Measurements from ENCODE around the gene PARP8. TPM values are rescaled to one million over a fixed set of nuclear protein-coding genes. Genes with fewer than 3 reads are reported as not detected.

The PARP8 gene, protein sequence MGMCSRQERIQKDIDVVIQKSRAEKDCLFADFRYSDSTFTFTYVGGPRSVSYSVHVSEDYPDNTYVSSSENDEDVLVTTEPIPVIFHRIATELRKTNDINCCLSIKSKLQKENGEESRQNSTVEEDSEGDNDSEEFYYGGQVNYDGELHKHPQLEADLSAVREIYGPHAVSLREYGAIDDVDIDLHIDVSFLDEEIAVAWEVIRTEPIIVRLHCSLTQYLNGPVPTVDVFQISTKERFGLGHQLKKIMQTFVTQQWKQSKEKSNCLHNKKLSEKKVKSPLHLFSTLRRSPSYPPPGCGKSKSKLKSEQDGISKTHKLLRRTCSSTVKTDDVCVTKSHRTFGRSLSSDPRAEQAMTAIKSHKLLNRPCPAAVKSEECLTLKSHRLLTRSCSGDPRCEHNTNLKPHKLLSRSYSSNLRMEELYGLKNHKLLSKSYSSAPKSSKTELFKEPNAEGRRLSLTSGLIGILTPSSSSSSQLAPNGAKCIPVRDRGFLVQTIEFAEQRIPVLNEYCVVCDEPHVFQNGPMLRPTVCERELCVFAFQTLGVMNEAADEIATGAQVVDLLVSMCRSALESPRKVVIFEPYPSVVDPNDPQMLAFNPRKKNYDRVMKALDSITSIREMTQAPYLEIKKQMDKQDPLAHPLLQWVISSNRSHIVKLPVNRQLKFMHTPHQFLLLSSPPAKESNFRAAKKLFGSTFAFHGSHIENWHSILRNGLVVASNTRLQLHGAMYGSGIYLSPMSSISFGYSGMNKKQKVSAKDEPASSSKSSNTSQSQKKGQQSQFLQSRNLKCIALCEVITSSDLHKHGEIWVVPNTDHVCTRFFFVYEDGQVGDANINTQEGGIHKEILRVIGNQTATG
- total RNA-seq: 0.19 and 0.65 TPM in 2 replicates

DNA sequence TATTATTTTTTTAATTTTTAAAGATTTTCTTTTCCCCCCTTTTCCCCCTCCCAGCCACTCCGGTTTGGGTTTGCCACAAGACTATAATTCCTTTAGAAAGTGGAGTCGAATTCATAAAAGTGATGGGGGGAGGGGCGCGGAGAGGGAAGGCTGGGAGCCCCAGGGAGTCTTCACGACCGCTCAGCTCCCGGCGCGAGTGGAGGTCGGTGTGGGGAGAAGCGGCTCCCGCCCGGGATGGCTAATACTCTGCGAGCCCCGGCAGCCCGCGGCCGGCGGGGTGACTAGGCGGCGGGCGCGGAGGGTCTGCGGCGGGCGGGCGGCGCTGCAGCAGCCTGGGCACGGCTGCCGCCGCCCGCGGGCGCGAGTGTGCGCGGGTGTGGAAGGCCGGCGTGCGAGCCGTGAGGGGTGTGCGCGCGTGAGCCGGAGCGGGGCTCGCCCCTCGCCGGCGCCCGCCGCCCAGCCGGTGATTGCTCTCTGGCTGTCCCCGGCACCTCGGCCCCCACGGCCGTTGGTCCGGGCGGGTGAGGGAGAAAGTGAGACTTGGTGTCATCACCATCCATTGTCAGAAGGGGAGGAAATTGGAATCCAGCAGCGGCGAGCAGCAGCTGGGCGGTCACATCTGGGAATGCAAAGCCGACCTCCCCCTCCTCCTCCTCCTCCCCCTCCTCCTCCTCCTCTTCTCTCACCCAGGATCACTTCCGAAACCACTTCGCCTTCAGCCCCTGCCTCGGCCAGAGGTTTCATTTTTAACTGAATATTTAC lies at the start of gene PARP8:
PARP8 (plus strand) TSS at position 377 of the 762 bp plus-strand sequence. CDS start 459 bp downstream, outside the sequence.

Other genes starting within 250 kb of the PARP8 start
- gene EMB, start 225.3 kb upstream of the PARP8 start, total RNA-seq: 0.10 and 0.33 TPM in 2 replicates